C1 segment of cervical spinal cord (tissue), 14 donors: ENCODE measurements around the gene MAGT1.
A peak's percentile ranks its signal among the peaks of the same experiment; 100 is the strongest.
"Not testable (repeated sequence)": the region's sequence is repeated elsewhere in the genome, so short reads cannot be mapped to it uniquely, and the experiment has no call there.

Experiments used
- DNase-seq, 14 donors: peaks; one replicate each; lab custom pipeline; 2025; lab: John Stamatoyannopoulos, UW

The MAGT1 gene

DNA sequence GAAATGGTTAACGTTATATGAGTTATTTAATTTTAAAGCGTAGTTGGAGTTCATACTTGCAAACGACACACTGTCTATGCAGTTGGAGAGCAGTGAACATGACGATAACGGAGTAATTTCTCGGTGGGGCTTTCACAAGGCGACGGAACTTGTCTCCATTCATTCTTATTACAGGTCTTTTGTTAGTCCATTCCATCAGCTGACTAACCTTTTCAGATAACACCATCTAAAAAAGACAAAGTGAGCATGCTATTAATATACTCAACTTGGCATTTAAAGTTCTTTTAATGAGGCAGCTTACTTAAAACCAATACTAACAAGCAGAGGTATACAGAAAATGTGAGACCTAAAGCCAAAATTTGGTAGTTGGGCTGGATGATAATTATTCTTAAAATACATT, 19.9 kb downstream of the MAGT1 start:
- no peak for DNase-seq

DNA sequence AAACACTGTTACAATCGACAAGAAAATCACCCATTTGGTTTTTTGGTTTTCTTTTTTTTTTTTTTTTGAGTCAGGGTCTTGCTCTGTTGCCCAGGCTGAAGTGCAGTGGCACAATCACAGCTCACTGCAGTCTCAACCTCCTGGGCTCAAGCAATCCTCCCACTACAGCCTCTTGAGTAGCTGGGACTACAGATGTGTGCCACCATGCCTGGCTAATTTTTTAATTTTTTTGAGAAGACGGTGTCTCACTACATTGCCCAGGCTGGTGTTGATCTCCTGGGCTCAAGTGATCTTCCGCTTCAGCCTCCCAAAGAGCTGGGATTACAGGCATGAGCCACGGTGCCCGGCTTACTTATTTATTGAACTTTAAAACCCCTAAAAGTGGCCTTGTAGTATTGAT, 63.7 kb downstream of the MAGT1 start:
- not testable (repeated sequence) for DNase-seq

DNA sequence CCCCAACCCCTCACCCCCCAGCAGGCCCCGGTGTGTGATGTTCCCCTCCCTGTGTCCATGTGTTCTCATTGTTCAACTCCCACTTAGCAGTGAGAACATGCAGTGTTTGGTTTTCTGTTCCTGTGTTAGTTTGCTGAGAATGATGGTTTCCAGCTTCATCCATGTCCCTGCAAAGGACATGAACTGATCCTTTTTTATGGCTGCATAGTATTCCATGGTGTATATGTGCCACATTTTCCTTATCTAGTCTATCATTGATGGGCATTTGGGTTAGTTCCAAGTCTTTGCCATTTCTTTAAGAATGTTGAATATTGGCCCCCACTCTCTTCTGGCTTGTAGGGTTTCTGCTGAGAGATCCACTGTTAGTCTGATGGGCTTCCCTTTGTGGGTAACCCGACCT, 73.2 kb downstream of the MAGT1 start:
- not testable (repeated sequence) for DNase-seq

DNA sequence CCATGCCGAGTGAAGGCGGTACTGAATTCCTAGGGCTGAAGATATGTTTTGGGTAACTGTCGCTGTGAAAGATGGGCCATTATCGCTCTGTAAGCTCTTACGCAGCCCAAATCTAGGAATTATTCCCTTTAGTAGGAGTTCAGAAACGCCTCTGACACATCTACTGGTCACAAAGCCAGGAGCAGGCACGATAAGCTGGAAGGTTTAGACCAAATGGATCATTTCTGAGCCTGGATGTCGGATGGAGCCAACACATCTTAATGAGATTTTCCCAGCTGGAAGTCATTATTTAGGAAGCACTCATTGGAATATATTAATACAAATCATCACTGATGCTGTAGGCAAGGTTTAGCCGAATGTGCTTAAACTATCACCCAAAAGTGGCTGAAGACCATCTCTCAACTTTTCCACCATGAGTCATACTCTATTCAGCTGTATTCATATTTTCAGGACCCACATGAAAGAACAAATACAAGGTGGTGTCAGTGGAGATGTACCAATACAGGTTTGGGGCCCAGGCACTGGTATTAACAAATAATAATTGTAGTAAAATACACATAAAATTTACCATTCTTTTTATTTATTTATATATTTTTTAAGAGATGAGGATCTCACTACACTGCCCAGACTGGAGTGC, 75.0 kb downstream of the MAGT1 start:
- DNase-seq: no peak

DNA sequence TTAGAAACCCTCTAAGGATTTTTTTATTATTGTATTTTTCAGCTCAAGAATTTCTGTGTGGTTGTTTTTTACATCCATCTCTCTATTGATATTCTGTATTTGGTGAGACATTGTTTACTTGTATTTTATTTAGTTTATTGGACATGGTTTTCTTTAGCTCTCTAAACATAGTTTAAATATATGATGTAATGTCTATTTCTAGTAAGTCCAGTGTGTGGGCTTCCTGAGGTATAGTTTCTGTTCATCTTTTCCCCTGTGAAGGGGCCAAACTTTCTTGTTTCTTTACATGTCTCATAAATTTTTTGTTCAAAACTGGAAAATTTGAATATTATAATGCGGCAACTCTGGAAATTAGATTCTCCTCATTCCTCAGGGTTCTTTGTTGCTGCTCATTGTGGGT, 81.0 kb downstream of the MAGT1 start:
- DNase-seq: no peak

DNA sequence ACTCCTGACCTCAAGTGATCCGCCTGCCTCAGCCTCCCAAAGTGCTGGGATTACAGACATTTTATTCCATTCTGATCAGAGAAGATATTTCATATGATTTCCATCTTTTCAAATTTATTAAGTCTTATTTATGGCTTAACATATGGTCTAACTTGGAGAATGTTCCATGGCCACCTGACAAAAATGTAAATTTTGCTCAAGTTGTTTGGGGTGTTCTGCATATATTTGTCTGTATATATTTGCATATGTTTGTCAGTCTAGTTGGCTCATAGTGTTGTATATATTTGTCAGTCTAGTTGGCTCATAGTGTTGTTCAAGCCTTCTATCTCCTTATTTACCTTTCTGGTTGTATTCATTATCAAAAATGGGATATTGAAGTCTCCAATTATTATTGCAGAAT, 93.0 kb downstream of the MAGT1 start:
- DNase-seq: no peak

DNA sequence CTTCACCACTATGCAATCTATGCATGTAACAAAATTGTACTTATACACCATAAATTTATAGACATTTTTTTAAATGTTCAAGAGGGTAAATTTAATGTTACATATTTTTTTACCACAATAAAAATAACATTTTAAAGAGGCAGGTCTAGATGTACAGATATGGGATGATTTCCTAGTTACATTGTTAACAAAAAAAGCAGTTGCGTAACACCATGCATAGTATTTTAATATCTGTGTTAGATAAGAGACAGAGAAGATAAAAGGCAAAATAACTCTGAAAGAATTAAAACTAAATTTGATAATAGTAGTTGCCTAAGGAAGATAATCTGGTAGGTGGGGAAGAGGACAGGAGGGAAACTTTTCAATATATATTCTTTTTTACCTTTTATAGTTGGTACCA, 100.1 kb downstream of the MAGT1 start:
- no peak for DNase-seq

DNA sequence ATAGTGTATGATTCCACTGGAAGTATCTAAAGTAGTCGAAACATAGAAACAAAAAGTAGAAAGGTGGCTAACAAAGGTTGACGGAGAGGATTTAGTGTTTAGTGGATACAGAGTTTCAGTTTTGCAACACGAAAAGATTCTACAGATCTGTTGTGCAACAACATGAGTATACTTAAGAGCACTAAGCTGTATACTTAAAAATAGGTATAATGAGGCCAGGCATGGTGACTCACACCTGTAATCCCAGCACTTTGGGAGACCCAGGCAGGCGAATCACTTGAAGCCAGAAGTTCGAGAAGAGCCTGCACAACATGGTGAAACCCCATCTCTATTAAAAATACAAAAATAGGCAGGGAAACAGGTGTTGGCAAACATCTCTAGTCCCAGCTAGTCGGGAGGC, 101.3 kb downstream of the MAGT1 start:
- no peak for DNase-seq

DNA sequence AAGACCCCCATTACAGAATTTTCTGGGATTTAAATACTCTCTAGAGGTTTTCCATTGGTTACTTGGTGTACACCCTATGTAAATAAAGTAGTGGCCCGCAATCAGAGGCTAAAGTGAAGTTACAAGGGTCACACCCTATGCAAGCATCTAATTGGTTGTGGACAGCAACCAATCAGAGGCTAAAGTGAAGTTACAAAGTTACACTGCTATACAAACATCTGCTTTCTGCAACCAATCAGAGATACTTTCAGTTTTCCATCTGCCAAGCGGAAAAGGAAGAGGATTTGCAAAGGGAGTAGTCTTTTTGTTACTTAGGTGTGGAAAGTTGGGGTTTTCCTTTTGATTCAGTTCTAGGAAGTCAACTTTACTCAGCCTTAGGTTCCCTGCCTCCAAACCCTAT, 107.2 kb downstream of the MAGT1 start:
- DNase-seq: no peak

DNA sequence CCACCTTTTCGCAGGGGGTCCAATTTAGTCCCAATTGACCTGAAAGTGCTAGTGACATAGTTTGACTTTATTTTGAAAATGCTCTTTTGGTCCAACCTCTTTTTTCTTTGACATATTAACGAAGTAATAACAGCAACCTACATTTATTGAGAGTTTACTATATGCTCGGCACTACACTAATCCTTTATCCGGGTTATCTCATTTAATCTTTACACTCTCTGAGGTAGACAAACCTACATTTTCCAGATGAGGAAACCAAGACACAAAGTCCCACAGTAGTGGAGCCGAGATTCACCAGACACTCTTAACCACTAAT, 108.9 kb downstream of the MAGT1 start:
- no peak for DNase-seq

DNA sequence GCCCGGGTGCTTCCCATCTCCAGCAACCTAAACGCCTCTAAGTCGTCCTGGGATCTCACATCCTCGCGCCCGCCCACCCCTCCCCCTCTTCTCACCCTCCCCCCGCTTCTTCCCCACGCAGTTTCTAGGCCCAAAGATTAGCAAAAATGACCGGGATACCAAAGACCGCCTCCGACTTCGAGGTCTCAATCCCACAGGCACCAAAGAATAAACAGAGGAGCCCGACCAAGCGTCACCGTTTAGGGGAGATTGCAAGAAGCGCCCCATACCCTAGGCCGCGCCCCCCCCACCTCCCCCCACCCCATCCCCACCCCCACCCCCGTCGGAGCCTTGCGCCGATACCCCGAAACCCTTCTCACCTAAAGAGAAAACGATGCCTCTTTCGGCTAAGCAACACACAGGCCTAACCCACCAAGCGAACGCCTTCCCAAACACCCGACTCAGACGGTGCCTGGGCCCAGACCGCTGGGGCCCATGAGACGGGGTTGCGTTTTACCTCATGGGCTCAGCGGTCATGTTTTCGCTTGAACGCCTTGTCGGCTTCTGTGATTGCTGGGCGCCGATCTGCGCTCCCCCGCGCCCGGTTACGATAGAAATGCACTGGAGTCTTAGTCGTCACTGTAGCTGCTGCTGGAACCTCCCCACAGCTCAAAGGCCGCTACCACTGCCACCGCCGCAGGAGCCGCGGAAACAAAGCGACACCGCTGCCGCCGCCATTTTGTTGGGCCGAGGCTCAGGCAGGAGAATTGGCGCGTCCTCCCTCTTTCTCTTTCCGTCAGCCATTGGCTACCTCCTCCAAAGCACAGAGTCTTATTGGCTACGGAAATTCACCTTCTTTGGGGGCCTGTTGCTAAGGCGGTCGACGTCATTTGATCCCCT, 109.5 kb downstream of the MAGT1 start, which contains the start of gene ATRX:
Gene ATRX (minus strand): TSS at position 731 of the 879 bp plus-strand sequence. CDS start 215 bp downstream, at position 516.
- peak; percentile 0 to 83 (median 54) for DNase-seq

DNA sequence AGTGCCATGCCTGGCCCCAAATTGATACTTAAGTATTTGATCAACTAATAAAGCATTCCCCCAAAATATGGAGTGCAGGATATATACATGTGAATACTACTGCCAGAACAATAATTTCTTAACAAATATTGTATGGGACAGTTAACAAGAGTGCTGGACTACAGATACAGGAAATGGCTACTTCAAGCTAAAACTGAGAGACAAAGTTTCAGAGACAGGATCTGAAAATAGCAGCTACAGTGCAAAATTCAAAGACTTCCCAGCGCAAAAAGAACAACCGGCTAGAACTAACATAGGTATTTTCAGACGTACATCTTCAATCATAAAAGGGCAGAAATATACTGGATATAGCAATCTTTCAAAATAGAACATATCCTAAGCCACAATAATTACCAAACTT, 115.5 kb downstream of the MAGT1 start:
- DNase-seq: no peak

DNA sequence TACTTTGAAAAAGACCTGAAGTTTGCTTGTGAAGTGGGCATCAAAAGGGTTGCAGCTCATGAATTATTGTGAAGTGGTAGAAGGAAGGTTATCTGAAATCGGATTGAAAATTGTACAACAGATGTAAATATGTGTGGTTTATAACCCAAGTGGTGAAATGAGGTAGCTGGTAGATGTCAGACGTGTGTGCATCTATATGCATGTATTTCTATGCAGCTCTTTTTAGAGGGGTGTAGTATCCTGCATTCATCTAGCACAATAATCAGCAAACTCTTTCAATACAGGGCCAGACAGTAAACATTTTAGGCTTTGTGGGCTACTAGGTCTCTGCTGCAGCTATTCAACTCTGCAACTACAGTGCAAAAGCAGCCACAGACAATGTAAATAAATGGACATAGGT, 118.6 kb downstream of the MAGT1 start:
- no peak for DNase-seq
